ENCODE measurements around the gene ZHX3. TPM values are rescaled to one million over a fixed set of nuclear protein-coding genes. Genes with fewer than 3 reads are reported as not detected.

Gene ZHX3
- total and polyA plus RNA-seq, 11 donors, result 10.9 to 43.9 (median 32.3) TPM

DNA sequence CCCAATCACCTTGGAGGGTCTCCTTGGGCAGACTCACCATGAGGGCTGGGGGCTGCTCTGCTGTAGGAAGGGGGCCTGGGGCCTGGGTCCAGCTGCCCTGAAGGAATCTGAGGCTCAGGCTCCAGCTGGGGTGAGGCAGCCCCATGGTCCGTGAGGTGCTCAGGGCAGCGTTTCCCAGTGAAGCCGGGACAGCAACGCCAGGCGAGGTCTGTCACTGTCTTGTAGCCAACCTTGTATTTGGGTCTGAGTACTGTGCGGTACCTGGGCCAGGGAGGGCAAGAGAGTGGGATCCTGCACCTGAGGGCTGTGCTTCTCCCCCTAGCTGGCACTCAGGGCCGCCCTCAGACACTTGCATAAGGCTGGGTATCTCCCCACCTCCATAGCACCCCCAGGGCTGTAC is 46.1 kb upstream of the ZHX3 start:
- H3K36me3 ChIP-seq, result peaks cover 0 to 5% (median 0%) of the 10 kb centered on the region in 9 donors
- DNase-seq (peak in 1 of 5 donors; percentile 21), ATAC-seq (no peak)
- H3K27me3 ChIP-seq, result peaks cover 0 to 31% (median 6%) of the 10 kb centered on the region in 9 donors
- no peak for TF ChIP-seq POLR2A (IDR thresholded peaks at IDR 0.05)
- TF ChIP-seq, protein P1, sequence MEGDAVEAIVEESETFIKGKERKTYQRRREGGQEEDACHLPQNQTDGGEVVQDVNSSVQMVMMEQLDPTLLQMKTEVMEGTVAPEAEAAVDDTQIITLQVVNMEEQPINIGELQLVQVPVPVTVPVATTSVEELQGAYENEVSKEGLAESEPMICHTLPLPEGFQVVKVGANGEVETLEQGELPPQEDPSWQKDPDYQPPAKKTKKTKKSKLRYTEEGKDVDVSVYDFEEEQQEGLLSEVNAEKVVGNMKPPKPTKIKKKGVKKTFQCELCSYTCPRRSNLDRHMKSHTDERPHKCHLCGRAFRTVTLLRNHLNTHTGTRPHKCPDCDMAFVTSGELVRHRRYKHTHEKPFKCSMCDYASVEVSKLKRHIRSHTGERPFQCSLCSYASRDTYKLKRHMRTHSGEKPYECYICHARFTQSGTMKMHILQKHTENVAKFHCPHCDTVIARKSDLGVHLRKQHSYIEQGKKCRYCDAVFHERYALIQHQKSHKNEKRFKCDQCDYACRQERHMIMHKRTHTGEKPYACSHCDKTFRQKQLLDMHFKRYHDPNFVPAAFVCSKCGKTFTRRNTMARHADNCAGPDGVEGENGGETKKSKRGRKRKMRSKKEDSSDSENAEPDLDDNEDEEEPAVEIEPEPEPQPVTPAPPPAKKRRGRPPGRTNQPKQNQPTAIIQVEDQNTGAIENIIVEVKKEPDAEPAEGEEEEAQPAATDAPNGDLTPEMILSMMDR (IDR thresholded peaks at IDR 0.05), result no peak
- WGBS, 4 donors, result 93 to 99% (median 97%) methylated on average over 3 to 7 of the region's 7 CpGs
- H3K4me3 ChIP-seq, result no peak overlapping the region
- no peaks in the 10 kb centered on the region for H3K9me3 ChIP-seq
- intact Hi-C loops (cut with DNase I), result loop anchor here in 4 of 10 donors (5.0 kb wide), 2 partner anchors 34 to 44 kb away; no protein-coding TSS in a partner anchor
- H3K4me1 ChIP-seq, result peaks cover 0 to 57% (median 9%) of the 10 kb centered on the region in 12 donors
- H3K27ac ChIP-seq, result no peak overlapping the region

DNA sequence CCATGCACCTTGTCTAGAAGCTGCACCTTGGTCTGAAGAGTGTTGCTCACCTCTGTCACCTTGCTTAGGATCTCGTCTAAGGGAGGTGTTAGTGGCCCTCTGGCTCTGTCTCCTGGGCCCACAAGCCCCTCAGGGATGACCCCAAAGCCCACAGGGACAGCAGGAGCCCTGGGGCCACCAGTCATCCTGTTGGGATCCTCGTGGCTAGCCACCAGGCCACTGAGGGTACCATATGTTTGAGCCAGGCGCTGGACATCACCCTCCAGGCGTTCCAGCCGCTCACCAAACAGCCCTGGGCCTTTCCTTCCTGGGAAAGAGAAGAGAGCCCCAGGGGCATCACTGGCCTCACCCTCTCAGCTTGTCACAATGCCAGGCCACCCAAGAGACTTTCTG is 45.2 kb upstream of the ZHX3 start:
- H3K27me3 ChIP-seq, result peaks cover 0 to 28% (median 6%) of the 10 kb centered on the region in 9 donors
- peak in 1 of 5 donors; percentile 39 for DNase-seq
- H3K4me3 ChIP-seq, result no peak overlapping the region
- peaks cover 0 to 57% (median 9%) of the 10 kb centered on the region in 12 donors for H3K4me1 ChIP-seq
- no peaks in the 10 kb centered on the region for H3K9me3 ChIP-seq
- intact Hi-C loops (cut with DNase I), result loop anchor here in 4 of 10 donors (5.0 kb wide), 2 partner anchors 35 to 45 kb away; no protein-coding TSS in a partner anchor
- TF ChIP-seq, protein P1 (IDR thresholded peaks at IDR 0.05), result no peak
- no peak for TF ChIP-seq POLR2A (IDR thresholded peaks at IDR 0.05)
- no peak for ATAC-seq
- H3K36me3 ChIP-seq, result peaks cover 0 to 14% (median 2%) of the 10 kb centered on the region in 9 donors
- WGBS, 4 donors, result 90 to 96% (median 91%) methylated on average over 4 to 5 of the region's 5 CpGs
- H3K27ac ChIP-seq, result no peak overlapping the region

DNA sequence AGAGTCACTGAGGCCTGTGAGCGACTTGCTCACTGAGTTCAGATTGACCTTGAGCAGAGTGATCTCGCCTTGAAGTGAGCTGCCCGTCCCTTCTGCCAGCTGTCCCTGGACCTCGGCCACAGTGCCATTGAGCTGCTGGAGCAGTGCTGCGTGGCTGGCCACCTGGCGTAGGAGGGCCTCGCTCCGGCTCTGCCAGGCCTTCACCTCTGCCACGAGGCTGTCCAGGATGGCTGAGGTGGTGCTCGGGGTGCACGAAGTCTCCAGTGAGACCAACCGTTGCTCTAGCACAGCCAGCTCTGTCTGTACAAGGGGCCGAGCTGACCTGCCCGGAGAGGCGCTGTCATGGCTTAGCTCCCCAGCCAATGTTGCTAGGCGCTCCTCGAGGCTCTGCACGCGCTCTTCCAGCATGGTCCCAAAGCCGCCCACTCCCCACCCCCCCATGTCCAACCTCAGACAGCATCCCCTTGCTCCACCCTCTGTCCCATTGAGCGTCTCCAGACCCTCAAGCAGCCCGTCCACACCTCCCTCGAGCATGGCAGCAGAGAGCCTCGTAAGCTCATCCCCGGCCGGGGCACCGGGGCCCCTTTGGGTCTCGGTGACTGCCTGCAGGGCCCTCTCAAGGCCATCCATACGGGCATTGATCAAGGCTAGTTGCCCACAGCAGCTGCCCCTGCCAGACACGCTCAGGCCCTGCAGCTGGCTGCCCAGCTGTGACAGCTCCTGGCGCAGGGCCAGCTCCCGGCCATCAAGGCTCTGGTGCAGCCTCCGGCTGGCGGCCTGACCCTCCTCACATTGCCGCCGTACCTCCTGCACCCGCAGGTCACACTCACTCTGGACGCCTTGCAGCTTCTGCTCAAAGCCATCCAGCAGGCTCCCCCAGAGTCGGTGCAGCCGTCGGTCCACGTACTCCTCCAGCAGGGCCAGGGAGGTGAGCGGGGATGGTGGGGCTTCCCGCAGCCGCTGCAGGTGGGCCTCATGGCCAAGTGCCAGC is 44.5 kb upstream of the ZHX3 start:
- intact Hi-C loops (cut with DNase I), result loop anchor here in 4 of 10 donors (5.0 kb wide), 2 partner anchors 35 to 45 kb away; no protein-coding TSS in a partner anchor
- H3K27ac ChIP-seq, result peak overlapping the region in 4 of 12 donors; percentile 34 to 70 (median 54)
- H3K36me3 ChIP-seq, result peaks cover 0 to 20% (median 9%) of the 10 kb centered on the region in 9 donors
- H3K4me3 ChIP-seq, result no peak overlapping the region
- DNase-seq, result peak in 2 of 5 donors; percentile 53 to 67
- WGBS, 4 donors, result 69 to 77% (median 75%) methylated on average over 26 to 45 of the region's 45 CpGs
- H3K9me3 ChIP-seq, result no peaks in the 10 kb centered on the region
- peaks cover 0 to 55% (median 9%) of the 10 kb centered on the region in 12 donors for H3K4me1 ChIP-seq
- ATAC-seq, result peak; percentile 20 to 61 (median 32)
- TF ChIP-seq POLR2A (IDR thresholded peaks at IDR 0.05), result no peak
- TF ChIP-seq, protein P1 (IDR thresholded peaks at IDR 0.05), result no peak
- peaks cover 0 to 21% (median 6%) of the 10 kb centered on the region in 9 donors for H3K27me3 ChIP-seq

Data from heart left ventricle (tissue), 16 donors.